UCSD-AML1 (cell line): Measurements from ENCODE around the gene RBBP4.
"Not testable (repeated sequence)": the region's sequence is repeated elsewhere in the genome, so short reads cannot be mapped to it uniquely, and the experiment has no call there.

Source experiments
- DNase-seq: peaks from one replicate; lab custom pipeline; 2025; ENCODE audit not compliant: unreplicated experiment; lab: John Stamatoyannopoulos, UW

The RBBP4 gene

DNA sequence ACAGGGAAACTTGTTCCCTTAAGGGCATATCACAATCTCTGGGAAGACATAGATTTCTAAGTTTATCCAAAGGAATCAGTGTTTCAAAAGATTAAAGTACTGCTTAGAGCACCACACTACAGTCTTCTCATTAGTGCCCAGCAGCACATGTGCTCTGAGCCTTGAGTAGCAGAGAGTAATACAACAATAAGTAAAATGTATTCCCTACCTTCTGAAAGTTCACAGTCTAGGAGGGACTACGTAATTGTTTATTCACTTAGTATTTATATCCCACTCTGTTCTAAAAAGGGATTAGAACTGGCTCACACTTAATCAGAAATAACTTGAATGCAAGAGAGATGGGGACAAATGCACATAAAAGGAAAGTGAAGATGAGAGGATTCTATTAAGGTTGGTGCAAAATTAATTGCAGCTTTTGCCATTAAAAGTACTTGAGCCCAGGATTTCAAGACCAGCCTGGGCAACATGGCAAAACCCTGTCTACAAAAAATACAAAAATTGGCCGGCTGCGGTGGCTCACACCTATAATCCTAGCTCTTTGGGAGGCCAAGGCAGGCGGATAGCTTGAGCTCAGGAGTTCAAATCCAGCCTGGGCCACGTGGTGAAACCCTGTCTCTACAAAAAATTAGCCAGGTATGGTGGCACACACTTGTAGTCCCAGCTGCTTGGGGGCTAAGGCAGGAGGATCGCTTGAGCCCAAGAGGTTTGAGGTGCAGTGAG, 42.6 kb downstream of the RBBP4 start:
- DNase-seq: no peak

DNA sequence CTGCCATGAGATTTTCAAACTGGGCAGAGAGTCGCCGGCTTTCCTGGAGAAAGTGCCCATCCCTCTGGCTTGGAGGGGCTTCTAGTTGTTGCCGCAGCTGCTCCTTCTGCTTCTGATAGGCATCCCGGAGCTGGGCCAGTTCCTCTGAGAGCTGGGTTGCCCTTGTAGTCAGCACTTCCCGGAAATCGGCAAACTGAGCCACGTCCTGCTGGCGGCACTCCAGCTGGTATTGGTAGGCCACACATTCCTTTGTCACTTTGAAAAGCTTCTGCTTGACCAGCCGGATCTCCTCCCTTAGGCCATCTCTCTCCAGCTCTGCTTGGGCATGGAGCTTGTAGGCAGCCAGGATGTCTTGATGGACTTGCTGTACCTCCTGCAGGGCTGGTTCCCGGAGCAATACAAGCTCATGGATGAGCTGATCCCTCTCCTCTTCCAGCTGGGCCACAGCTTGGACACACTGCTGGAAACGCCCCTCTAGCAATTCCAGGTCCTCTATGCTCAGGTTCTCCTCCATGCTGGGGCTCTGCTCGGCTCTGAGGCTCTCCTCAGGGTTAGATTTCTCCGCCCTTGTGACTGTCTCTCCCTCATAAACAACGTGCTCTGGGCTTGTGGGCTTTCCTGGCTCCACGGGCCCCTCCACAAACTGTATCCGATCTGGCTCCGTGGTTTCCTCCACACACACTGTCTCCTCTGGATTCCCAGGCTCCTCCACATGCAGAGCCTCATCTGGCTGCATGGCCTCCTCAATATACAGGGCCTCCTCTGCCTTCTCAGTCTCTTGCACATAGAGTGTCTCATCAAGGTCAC, 44.3 kb downstream of the RBBP4 start:
- DNase-seq: peak; percentile 75

- no peak for DNase-seq
Measured at GRCh38 chr1:32696041-32696440, 45.0 kb downstream of the RBBP4 start.

GRCh38 chr1:32696996-32697395, 46.0 kb downstream of the RBBP4 start:
- DNase-seq: not testable (repeated sequence)

GRCh38 chr1:32701421-32701911, 50.5 kb downstream of the RBBP4 start:
- peak; percentile 38 for DNase-seq

DNA sequence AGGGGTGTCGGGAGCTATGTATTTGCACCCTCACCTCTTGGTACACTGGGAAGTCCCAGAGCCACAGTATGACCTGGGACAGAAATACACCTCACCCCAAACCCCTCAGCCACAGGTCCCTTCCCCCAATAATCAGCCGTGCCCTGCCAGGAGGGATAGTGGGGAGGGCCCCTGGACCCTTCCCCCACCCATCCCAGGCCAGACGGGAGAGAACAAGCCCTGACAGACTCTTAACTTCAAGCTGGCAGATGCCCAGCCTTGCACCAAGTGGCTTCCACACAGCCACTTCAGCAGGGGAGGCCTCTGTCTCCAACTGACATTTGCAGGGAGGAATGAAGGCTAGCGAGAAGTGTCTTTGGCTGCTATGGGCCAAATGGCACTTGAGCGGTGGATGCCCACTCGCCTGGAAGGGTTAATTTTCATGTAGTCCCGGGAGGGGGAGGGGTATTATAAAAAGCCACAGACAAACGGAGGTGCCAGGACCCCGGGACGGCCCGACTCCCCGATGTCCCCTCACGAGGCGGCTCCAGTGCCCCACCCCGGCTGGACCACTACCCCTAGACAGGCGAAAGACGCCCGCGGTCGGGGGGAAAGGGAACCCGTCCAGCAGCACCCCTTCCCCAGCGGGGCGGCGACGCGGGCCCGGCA, 51.1 kb downstream of the RBBP4 start:
- no peak for DNase-seq

- DNase-seq: no peak
Measured at GRCh38 chr1:32702599-32703478, 51.8 kb downstream of the RBBP4 start, which contains the start of gene SYNC. Gene SYNC (minus strand): TSS chr1:32702770. CDS start chr1:32702660, 110 bp downstream.

- no peak for DNase-seq
Measured at GRCh38 chr1:32703479-32704291, 52.7 kb downstream of the RBBP4 start.

DNA sequence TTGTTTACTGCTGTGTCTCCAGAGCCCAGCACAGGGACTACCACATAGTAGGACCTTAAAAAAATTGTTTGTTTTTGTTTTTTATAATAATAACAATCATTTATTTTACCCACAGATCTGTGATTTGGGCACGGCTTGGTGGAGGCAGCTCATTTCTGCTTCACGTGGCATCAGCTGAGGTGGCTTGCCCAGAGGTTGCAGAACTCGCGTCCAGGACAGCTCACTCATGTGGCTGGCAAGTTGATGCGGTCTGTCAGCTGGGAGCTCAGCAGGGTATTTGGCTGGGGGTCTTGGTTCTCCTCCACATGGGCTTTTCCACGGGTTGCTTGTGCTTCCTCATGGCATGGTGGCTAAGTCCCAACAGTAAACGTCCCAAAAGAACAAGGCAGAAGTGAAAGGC, 54.5 kb downstream of the RBBP4 start:
- no peak for DNase-seq

DNA sequence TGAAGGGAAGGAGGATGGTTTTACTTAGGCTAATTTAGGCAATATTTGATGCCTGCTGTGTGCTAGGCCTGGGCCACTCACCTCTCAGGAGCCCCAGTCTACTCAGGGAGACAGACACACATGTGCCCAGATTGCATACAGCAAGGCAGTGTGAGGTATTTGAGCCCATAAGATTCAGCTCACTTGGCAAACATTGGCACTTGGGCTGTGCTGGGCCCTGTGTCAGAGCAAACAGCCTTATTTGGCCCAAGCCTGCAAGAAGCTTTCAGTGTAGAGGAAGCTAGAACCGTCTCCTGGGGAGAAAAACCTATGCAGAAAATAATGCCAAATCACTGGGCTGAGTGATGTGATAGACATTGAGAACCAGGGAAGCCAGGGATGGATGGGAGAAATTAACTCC, 55.5 kb downstream of the RBBP4 start:
- no peak for DNase-seq

DNA sequence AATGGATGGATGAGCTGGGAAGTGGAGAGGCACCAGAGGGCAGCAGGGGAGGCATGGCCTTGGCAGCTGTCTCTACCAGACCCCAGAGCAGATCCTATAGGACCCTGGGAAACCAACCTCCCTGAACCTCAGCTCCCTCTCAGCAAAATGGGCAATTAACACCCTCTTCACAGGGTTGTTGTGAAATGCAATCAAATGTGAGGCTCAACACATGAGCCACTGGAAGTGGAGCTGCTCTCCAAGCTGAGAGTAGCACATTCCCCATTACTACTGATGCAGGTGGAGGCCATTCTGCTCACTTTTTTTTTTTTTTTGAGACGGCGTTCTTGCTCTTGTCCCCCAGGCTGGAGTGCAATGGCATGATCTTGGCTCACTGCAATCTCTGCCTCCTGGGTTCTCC, 58.1 kb downstream of the RBBP4 start:
- no peak for DNase-seq

DNA sequence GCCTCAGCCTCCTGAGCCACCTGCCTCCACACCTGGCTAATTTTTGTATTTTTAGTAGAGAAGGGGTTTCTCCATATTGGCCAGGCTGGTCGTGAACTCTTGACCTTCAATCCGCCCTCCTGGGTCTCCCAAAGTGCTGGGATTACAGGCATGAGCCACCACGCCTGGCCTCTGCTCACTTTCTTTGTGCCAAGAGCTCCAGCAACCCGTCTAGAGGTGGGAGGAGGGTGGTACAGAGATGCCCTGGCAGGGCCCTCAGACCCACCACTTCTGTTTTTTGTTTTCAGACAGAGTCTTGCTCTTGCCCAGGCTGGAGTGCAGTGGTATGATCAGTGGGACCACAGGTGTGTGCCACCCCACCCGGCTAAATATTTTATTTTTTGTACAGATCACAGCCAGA, 58.5 kb downstream of the RBBP4 start:
- DNase-seq: no peak

GRCh38 chr1:32711221-32711620, 60.2 kb downstream of the RBBP4 start:
- DNase-seq: not testable (repeated sequence)

DNA sequence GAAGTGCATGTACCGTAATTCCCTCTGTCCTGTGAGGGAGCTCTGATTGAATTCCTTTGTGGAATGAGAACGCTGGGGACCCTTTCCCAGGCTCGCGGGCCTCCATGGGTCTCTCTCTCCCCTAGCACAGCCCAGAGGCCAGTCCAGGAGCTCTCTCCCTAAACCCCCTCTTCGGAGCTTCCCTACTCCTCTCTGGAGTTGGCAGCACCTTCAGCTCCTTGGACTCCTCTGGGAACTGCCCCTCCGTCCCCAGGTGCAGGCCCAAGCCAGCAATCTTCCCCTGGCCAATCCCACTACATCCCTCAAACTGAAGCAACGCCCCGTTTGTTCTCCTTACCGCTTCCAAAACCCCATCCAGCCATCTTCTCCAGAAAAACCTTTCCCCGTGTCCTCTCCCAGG, 62.1 kb downstream of the RBBP4 start:
- DNase-seq: no peak

- DNase-seq: no peak
Measured at GRCh38 chr1:32714277-32714676, 63.3 kb downstream of the RBBP4 start.

DNA sequence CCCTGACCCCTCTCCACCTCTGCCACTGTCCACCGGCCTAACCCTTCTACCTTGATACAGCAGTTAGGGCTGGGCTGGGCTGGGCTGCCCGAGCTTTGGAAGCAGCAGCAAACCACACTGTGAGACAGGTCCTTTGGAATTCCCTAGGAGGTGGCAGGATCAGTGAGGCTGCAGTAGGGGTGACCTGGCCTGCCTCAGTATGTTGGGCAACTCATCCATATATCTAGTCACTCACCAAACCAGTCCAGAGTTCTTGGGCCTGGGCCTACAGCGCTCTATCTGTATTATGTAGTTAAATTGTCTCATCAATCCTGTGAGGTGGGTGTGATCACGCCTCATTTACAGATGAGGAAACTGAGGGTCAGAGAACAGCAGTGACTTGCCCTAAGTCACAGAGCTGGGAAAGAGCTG, 64.9 kb downstream of the RBBP4 start:
- no peak for DNase-seq

DNA sequence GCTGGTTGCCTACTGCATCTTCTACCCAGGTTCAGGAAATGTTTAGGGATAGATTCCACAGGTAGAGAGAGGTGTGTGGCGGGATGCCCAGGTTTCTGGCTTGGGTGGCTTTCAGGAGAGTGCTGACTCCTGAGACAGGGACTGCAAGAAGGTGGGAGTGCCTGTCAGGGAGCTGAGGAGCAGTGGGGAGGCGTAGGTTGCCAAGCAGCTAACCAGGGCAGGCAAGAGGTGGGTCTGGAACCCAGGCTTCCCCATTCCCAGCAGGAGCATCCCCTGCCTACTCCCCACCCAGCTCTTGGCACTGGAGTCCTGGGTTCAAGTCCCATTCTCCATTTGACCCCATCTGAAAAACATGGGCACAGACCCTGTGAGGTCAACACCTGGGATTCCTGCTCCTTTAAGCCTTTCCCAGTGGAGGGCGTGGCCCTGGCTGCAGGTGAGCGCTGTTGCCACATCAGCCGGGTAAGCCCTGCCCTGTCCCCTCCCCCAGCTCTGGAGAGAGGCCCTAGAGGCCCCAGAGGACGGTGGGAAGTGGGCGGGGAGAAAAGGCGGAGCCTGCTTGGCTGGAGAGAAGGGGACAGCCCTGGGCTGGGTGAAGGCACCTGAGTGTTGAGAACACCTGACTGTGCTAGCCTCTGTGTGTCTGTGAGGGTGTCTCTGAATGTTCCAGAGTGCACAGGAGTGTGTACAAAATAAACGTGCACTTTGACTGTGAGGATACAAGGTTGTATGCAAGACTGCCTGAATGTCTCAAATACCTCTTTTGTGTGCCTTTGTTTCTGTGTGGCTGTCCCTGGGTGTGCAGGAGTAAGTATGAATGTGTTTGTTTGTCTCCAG, 65.5 kb downstream of the RBBP4 start:
- DNase-seq: peak; percentile 78

- DNase-seq: no peak
Measured at GRCh38 chr1:32717503-32717902, 66.5 kb downstream of the RBBP4 start.

GRCh38 chr1:32718036-32718435, 67.0 kb downstream of the RBBP4 start:
- DNase-seq: no peak
